OCI-LY3 (cell line): Measurements from ENCODE around the gene TPM3.

Experiments
- H2AFZ ChIP-seq: fragments of 200-600, 300-600 bp; shearing (Covaris generic); 2 replicates; pipeline ENCODE4 v1.6.0; 2014; ENCODE audit warnings: antibody characterized with exemption, low read depth, low read length
- H3K27ac ChIP-seq: fragments of 200-600, 300-600 bp; sonication (generic); 2 replicates; pipeline ENCODE4 v1.5.1; 2014; ENCODE audit warnings: mild to moderate bottlenecking, low read length, moderate library complexity, mixed read lengths
- H3K27me3 ChIP-seq: fragments of 200-600, 300-600 bp; sonication (generic); 2 replicates; pipeline ENCODE4 v1.6.1; 2014; ENCODE audit warnings: low read depth, low read length, mixed read lengths
- H3K36me3 ChIP-seq: fragments of 200-600, 300-600 bp; sonication (generic); replicated peaks from 2 replicates; pipeline ENCODE3; 2014; ENCODE audit warnings: low read depth, low read length, mixed read lengths
- H3K4me1 ChIP-seq: fragments of 300-600, 200-600 bp; sonication (generic); 2 replicates; pipeline ENCODE4 v1.6.1; 2014; ENCODE audit warnings: low read length, mixed read lengths
- H3K4me2 ChIP-seq: fragments of 200-600, 300-600 bp; sonication (generic); 2 replicates; pipeline ENCODE4 v1.6.1; 2014; ENCODE audit warnings: low read length, mixed read lengths
- H3K4me3 ChIP-seq: fragments of 300-600, 200-600 bp; sonication (generic); 2 replicates; pipeline ENCODE4 v1.5.1; 2014; ENCODE audit warnings: antibody characterized with exemption, mild to moderate bottlenecking, low read length, moderate library complexity
- H3K79me2 ChIP-seq: fragments of 300-600, 200-600 bp; shearing (Covaris generic); 2 replicates; pipeline ENCODE4 v1.6.1; 2014; ENCODE audit warnings: mild to moderate bottlenecking, low read length, mixed read lengths
- H3K9ac ChIP-seq: fragments of 300-600, 200-600 bp; shearing (Covaris generic); 2 replicates; pipeline ENCODE4 v1.6.0; 2014; ENCODE audit warnings: mild to moderate bottlenecking, low read length, moderate library complexity
- H3K9me3 ChIP-seq: fragments of 200-600, 300-600 bp; shearing (Covaris generic); 2 replicates; pipeline ENCODE4 v1.6.1; 2014; ENCODE audit warnings: low read length, mixed read lengths; ENCODE audit not compliant: insufficient read depth
- H4K20me1 ChIP-seq: fragments of 200-600, 300-600 bp; sonication (generic); 2 replicates; pipeline ENCODE4 v1.6.1; 2016; ENCODE audit warnings: low read length, mixed read lengths; ENCODE audit not compliant: insufficient read depth
- EZH2phosphoT487 ChIP-seq: fragments of 200-600 bp; shearing (Covaris generic); IDR thresholded peaks from 2 replicates; pipeline ENCODE4 v1.6.1; 2018; ENCODE audit warnings: antibody characterized with exemption, mixed run types, low read depth
- TF ChIP-seq, protein P1 (sequence below): fragments of 200-600, 300-600 bp; sonication (generic); IDR thresholded peaks from 2 replicates; pipeline ENCODE4 v1.5.1; 2014; ENCODE audit warnings: antibody characterized with exemption, low read length, low read depth

TPM3 gene

DNA sequence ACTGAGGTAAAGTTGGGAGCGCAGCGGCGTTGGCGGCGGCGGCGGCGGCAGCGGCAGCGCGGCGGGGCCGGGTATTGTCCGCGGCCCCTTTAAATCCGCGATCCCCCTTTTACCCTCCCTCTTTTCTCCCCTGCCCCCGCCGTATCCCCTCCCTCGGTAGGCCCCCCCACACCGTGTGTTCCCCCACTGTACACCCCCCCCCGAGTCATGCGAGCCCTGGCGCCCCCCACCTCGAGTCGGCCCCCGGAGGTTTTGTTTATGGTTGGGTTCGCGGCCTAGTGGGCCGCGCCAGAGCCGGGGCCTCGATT, 29.0 kb upstream of the TPM3 start:
- Histone ChIP-seq H3K79me2 (peaks cover 97% of the 10 kb centered on the region), H3K4me3 (peak overlapping the region; percentile 83), H2AFZ (no peak overlapping the region), H3K27ac (peak overlapping the region; percentile 73), H3K4me2 (peak overlapping the region; percentile 93), H3K27me3 (no peaks in the 10 kb centered on the region), H3K9me3 (no peaks in the 10 kb centered on the region), H3K36me3 (peaks cover 56% of the 10 kb centered on the region), H3K9ac (peak overlapping the region; percentile 94), H4K20me1 (peaks cover 43% of the 10 kb centered on the region), H3K4me1 (peaks cover 41% of the 10 kb centered on the region)
- TF ChIP-seq, protein P1, sequence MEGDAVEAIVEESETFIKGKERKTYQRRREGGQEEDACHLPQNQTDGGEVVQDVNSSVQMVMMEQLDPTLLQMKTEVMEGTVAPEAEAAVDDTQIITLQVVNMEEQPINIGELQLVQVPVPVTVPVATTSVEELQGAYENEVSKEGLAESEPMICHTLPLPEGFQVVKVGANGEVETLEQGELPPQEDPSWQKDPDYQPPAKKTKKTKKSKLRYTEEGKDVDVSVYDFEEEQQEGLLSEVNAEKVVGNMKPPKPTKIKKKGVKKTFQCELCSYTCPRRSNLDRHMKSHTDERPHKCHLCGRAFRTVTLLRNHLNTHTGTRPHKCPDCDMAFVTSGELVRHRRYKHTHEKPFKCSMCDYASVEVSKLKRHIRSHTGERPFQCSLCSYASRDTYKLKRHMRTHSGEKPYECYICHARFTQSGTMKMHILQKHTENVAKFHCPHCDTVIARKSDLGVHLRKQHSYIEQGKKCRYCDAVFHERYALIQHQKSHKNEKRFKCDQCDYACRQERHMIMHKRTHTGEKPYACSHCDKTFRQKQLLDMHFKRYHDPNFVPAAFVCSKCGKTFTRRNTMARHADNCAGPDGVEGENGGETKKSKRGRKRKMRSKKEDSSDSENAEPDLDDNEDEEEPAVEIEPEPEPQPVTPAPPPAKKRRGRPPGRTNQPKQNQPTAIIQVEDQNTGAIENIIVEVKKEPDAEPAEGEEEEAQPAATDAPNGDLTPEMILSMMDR, result no peak
- TF ChIP-seq EZH2phosphoT487, result no peak

DNA sequence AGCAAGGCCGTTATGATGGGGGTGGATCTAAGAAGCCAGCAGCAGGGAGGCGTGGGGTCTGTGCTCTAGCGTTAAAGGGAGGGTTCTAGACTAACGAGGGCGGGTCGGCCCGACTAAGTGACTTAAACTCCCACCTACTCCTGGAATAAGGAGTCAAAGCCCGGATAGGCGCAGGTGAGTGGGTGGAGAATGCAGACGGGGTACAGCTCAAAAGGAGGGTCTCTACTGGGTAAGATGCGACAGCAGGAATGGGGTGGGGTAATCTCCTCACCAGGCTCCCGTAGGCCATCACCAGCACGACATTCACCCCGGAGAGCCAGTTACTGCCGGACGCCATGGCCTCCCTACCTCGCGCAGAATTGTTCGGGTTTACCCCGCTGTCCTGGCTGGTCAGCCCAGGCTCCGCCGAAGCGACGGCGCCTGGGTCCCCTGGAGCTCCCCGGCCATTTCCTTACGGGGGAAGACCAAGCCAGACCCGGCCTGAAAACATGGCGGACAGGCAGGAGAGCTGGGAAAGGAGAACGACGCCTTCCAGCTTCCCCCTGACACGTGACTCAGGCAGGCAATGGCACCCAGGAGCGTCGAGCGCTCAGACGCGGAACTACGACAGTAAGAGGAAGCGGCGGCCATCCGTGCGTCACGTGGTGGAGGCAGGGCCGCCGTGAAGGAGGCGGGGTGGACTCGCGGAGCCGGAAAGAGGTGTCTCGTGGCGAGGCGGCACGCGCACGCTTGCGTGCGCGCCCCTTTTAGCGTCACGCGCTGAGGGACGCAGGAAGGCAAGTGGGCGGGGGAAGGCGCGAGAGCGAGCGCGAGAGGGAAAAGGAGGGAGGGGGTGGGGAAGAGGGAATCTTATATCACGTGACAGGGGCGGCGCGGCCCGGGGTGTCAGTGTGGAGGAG, 28.4 kb upstream of the TPM3 start, which contains the start of gene UBAP2L:
Gene UBAP2L (plus strand): TSS at position 885 of the 899 bp plus-strand sequence. CDS start 4,169 bp downstream, outside the sequence.
- peak within 1 kb of the TSS; percentile 31; the same call in 1 of the 2 replicates for H2AFZ ChIP-seq
- peaks cover 41% of the 10 kb centered on the region for H3K4me1 ChIP-seq
- peak within 1 kb of the TSS; percentile 97 for H3K9ac ChIP-seq
- H3K27me3 ChIP-seq, result no peaks in the 10 kb centered on the region
- peak within 1 kb of the TSS; percentile 83 for H3K4me3 ChIP-seq
- peaks cover 96% of the 10 kb centered on the region for H3K79me2 ChIP-seq
- peaks cover 52% of the 10 kb centered on the region for H3K36me3 ChIP-seq
- H3K9me3 ChIP-seq, result no peaks in the 10 kb centered on the region
- H3K4me2 ChIP-seq, result peak within 1 kb of the TSS; percentile 93
- TF ChIP-seq, protein P1, result no peak
- TF ChIP-seq EZH2phosphoT487, result no peak
- peaks cover 38% of the 10 kb centered on the region for H4K20me1 ChIP-seq
- peak within 1 kb of the TSS; percentile 82 for H3K27ac ChIP-seq

DNA sequence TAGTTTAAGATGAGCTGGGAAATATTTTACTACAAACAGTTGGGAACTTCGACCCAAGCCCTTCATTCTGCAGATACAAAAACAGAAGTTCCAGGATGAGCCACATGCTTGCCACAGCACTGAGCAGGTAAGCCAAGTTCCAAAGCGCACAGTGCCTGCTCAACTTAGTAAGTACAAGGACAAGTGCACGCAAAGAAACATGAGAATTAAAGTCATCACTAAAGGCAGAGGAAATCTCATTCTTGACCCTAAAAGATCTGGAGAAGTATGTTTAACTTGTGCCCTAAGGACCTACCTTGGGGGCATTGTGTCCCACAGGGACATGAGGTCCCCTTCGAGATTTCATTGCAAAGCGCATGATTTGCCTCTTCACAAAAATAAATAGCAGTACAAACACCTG, 27.6 kb upstream of the TPM3 start:
- peaks cover 30% of the 10 kb centered on the region for H4K20me1 ChIP-seq
- H3K36me3 ChIP-seq, result peaks cover 46% of the 10 kb centered on the region
- no peaks in the 10 kb centered on the region for H3K9me3 ChIP-seq
- H3K79me2 ChIP-seq, result peaks cover 94% of the 10 kb centered on the region
- no peak overlapping the region for H2AFZ ChIP-seq
- H3K4me3 ChIP-seq, result peak overlapping the region; percentile 83
- H3K9ac ChIP-seq, result peak overlapping the region; percentile 97
- H3K4me1 ChIP-seq, result peaks cover 39% of the 10 kb centered on the region
- no peaks in the 10 kb centered on the region for H3K27me3 ChIP-seq
- H3K4me2 ChIP-seq, result peak overlapping the region; percentile 75
- TF ChIP-seq, protein P1, result no peak
- TF ChIP-seq EZH2phosphoT487, result no peak
- peak overlapping the region; percentile 82 for H3K27ac ChIP-seq

DNA sequence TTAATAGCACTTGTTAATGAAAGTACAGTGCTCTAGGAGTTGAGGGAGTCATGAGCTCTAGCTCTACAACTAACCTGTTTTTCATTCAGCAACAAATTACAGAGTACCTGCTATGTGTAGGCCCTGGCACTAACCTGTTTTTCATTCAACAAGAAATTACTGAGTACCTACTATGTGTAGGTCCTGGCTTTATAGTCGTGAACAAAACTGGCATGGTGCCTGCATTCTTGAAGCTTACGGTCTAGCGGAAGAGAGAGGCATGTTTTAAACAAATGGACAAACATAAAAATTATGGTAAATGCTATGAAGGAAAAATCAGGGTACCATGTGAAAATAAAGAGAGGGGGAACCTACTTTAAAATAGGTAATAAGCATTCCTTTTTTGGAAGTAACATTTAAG, 26.6 kb upstream of the TPM3 start:
- H3K4me1 ChIP-seq, result peaks cover 29% of the 10 kb centered on the region
- no peak overlapping the region for H3K27ac ChIP-seq
- H3K4me2 ChIP-seq, result peak overlapping the region; percentile 75
- H3K9ac ChIP-seq, result peak overlapping the region; percentile 97
- peaks cover 94% of the 10 kb centered on the region for H3K79me2 ChIP-seq
- TF ChIP-seq, protein P1, result no peak
- peaks cover 20% of the 10 kb centered on the region for H4K20me1 ChIP-seq
- no peaks in the 10 kb centered on the region for H3K27me3 ChIP-seq
- H2AFZ ChIP-seq, result no peak overlapping the region
- peaks cover 47% of the 10 kb centered on the region for H3K36me3 ChIP-seq
- peak overlapping the region; percentile 83 for H3K4me3 ChIP-seq
- H3K9me3 ChIP-seq, result no peaks in the 10 kb centered on the region
